Measurements from ENCODE around the gene AIDA. TPM values are rescaled to one million over a fixed set of nuclear protein-coding genes. Genes with fewer than 3 reads are reported as not detected.

AIDA gene
- polyA plus RNA-seq, 2 of the 4 experiments (the other 2 are of a cell fraction), result 50.3 to 90.1 TPM

- TF ChIP-seq ATOH8 (CRISPR knock-in tag; IDR thresholded peaks at IDR 0.05; ENCODE audit: low read depth), result no peak
- TF ChIP-seq RCOR1 (IDR thresholded peaks at IDR 0.05; ENCODE audit: low read depth, low read length), result no peak
- no peak for TF ChIP-seq HEYL (CRISPR knock-in tag; IDR thresholded peaks at IDR 0.05)
- no peak for TF ChIP-seq PBX3 (IDR thresholded peaks at IDR 0.05)
- no peak for TF ChIP-seq FOSL2 (IDR thresholded peaks at IDR 0.05)
- no peak for TF ChIP-seq FOSL2 (CRISPR knock-in tag; IDR thresholded peaks at IDR 0.05)
- TF ChIP-seq SREBF2 (IDR thresholded peaks at IDR 0.05), result no peak
- TF ChIP-seq HOXB5 (CRISPR knock-in tag; IDR thresholded peaks at IDR 0.05), result no peak
- no peak for TF ChIP-seq JUNB (IDR thresholded peaks at IDR 0.05)
- no peak for TF ChIP-seq POLR2AphosphoS2 (conservative IDR thresholded peaks at IDR 0.05; ENCODE audit: low read length)
- TF ChIP-seq NFE2L2 (conservative IDR thresholded peaks at IDR 0.05; ENCODE audit: low read length), result no peak
- no peak for TF ChIP-seq BCL3 (IDR thresholded peaks at IDR 0.05)
- Histone ChIP-seq H3K4me3 (no peak overlapping the region), H3K4me2 (no peak overlapping the region), H3K27ac (no peak overlapping the region), H3K9me3 (no peaks in the 10 kb centered on the region), H3K4me1 (peaks cover 18% of the 10 kb centered on the region)
- whole genome bisulfite sequencing (ENCODE audit: missing lambda C conversion rate), result 74% methylated on average over 5 of the region's 5 CpGs
- FAIRE-seq (no peak), DNase-seq (ENCODE audit: low read depth in 1 of 2, low spot score in 1 of 2) (no peak), ATAC-seq (no peak)
- CTCF ChIA-PET, result interaction anchor here (0.5 to 2.6 kb wide), 2 partner anchors 176 to 570 kb away, joined by 3 to 11 read pairs; no protein-coding TSS in a partner anchor
- POLR2A ChIA-PET, result no interaction called here
Observed at GRCh38 chr1:222641269-222641948, 70.9 kb downstream of the AIDA start.

- Histone ChIP-seq H3K27ac (no peak overlapping the region), H3K4me1 (no peaks in the 10 kb centered on the region), H3K9me3 (no peaks in the 10 kb centered on the region), H3K4me3 (no peak overlapping the region), H3K4me2 (no peak overlapping the region)
- DNase-seq (ENCODE audit: low read depth in 1 of 2, low spot score in 1 of 2) (peak; percentile 71 to 89), FAIRE-seq (peak; percentile 59), ATAC-seq (peak; percentile 87 to 95)
- CTCF ChIA-PET, result interaction anchor here (0.6 to 8.4 kb wide), 22 partner anchors 9 to 1840 kb away, joined by 3 to 99 read pairs (median 4); partner anchors contain the start of gene TAF1A
- WGBS (ENCODE audit: missing lambda C conversion rate), result 28% methylated on average over 7 of the region's 7 CpGs
- TF ChIP-seq TFCP2L1 (CRISPR knock-in tag; IDR thresholded peaks at IDR 0.05) (no peak), HES2 (IDR thresholded peaks at IDR 0.05) (no peak), EHMT2 (IDR thresholded peaks at IDR 0.05; ENCODE audit: low read depth) (no peak), CEBPB (IDR thresholded peaks at IDR 0.05) (no peak), CBX2 (IDR thresholded peaks at IDR 0.05; ENCODE audit: borderline replicate concordance, low read depth) (no peak), RNF2 (IDR thresholded peaks at IDR 0.05; ENCODE audit: borderline replicate concordance, low read depth) (no peak), SMC3 (IDR thresholded peaks at IDR 0.05) (peak; percentile 89), CTCF (IDR thresholded peaks at IDR 0.05) (peak; percentile 93), BCL3 (IDR thresholded peaks at IDR 0.05) (no peak), NPAS2 (CRISPR knock-in tag; IDR thresholded peaks at IDR 0.05; ENCODE audit: borderline replicate concordance) (no peak), BHLHE40 (IDR thresholded peaks at IDR 0.05; ENCODE audit: low read depth, low read length) (no peak), RAD21 (conservative IDR thresholded peaks at IDR 0.05 in 1 of 2, IDR thresholded peaks at IDR 0.05 in 1 of 2) (peak; percentile 81)
- POLR2A ChIA-PET, result interaction anchor here (1.0 to 1.7 kb wide), 3 partner anchors 9 to 169 kb away, joined by 5 to 16 read pairs (median 8); partner anchors contain the start of gene TAF1A
Observed at GRCh38 chr1:222634180-222635013, 77.9 kb downstream of the AIDA start.

All from A549 (cell line).